Measurements from ENCODE around the gene C6orf89. TPM values are rescaled to one million over a fixed set of nuclear protein-coding genes. Genes with fewer than 3 reads are reported as not detected.

The C6orf89 gene
- total RNA-seq, 1 experiment from 2014 or later: 11.8 TPM

DNA sequence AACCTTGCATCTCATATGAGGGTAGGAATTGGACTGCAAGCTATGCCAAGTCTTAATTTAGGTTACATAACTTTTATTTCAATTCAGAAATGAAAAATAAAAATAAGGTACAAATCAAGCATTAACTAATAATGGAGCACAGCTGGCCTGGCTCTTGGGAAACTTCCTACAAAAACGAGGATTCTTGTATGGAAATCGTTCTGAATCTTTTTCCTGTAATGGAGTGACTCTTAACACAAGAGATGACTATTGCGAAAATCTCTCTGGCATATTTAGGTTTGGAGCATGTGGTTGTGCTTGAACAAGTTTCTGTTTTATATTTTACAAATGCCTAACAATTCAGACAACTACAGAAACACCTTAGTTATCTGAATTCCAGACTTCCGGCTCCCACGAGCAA, 34.8 kb downstream of the C6orf89 start:
- no peak overlapping the region for H3K27ac Mint-ChIP-seq
- Histone ChIP-seq H4K91ac (ENCODE audit: insufficient read length, low read depth, low read length) (no peak overlapping the region), H4K20me1 (ENCODE audit: control insufficient read depth, insufficient read depth, insufficient read length) (no peaks in the 10 kb centered on the region), H4K8ac (replicated peaks; ENCODE audit: insufficient read length, low read depth, low read length) (no peak overlapping the region), H2AFZ (ENCODE audit: low read length) (no peak overlapping the region), H3K4ac (ENCODE audit: low read depth, low read length) (no peak overlapping the region), H2BK5ac (ENCODE audit: insufficient read length, low read length) (no peak overlapping the region), H3K79me1 (ENCODE audit: insufficient read depth, low read depth, low read length, poor library complexity, severe bottlenecking) (no peaks in the 10 kb centered on the region), H3K79me2 (ENCODE audit: insufficient read depth, low read length) (no peaks in the 10 kb centered on the region), H2BK15ac (ENCODE audit: low read depth, low read length) (no peak overlapping the region), H3T11ph (ENCODE audit: low read length) (no peak overlapping the region), H3K9ac (ENCODE audit: extremely low read depth, insufficient read length, low read length) (no peak overlapping the region), H2AK5ac (ENCODE audit: insufficient read length, low read length) (no peak overlapping the region), H3K27me3 (ENCODE audit: insufficient read depth, low read length) (no peaks in the 10 kb centered on the region), H2BK20ac (ENCODE audit: low read depth, low read length, poor library complexity, severe bottlenecking) (no peak overlapping the region), H3K23ac (ENCODE audit: insufficient read length, low read depth, low read length) (no peak overlapping the region), H3K9me3 (ENCODE audit: control insufficient read depth, low read depth, low read length) (no peaks in the 10 kb centered on the region), H3K27ac (ENCODE audit: insufficient read length, low read depth, low read length) (no peak overlapping the region), H3K4me2 (ENCODE audit: insufficient read depth, insufficient read length, low read length) (no peak overlapping the region), H3K56ac (ENCODE audit: insufficient read length, low read depth, low read length) (no peak overlapping the region), H3K4me1 (ENCODE audit: insufficient read depth, low read length) (no peaks in the 10 kb centered on the region), H3K23me2 (ENCODE audit: insufficient read length, low read depth, low read length, poor library complexity, severe bottlenecking) (no peaks in the 10 kb centered on the region), H2BK12ac (ENCODE audit: insufficient read length, low read depth, low read length) (no peak overlapping the region), H3K18ac (ENCODE audit: insufficient read length, low read depth, low read length) (no peak overlapping the region), H3K14ac (ENCODE audit: insufficient read depth, low read length) (no peak overlapping the region), H2BK120ac (ENCODE audit: low read depth, low read length, poor library complexity, severe bottlenecking) (no peak overlapping the region), H4K5ac (ENCODE audit: insufficient read length, low read depth, low read length) (no peak overlapping the region)
- TF ChIP-seq, protein P1, sequence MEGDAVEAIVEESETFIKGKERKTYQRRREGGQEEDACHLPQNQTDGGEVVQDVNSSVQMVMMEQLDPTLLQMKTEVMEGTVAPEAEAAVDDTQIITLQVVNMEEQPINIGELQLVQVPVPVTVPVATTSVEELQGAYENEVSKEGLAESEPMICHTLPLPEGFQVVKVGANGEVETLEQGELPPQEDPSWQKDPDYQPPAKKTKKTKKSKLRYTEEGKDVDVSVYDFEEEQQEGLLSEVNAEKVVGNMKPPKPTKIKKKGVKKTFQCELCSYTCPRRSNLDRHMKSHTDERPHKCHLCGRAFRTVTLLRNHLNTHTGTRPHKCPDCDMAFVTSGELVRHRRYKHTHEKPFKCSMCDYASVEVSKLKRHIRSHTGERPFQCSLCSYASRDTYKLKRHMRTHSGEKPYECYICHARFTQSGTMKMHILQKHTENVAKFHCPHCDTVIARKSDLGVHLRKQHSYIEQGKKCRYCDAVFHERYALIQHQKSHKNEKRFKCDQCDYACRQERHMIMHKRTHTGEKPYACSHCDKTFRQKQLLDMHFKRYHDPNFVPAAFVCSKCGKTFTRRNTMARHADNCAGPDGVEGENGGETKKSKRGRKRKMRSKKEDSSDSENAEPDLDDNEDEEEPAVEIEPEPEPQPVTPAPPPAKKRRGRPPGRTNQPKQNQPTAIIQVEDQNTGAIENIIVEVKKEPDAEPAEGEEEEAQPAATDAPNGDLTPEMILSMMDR (conservative IDR thresholded peaks at IDR 0.05): no peak
- H3K9me3 Mint-ChIP-seq: no peaks in the 10 kb centered on the region
- no peak overlapping the region for H3K4me3 Mint-ChIP-seq
- H3K36me3 Mint-ChIP-seq (ENCODE audit: insufficient read depth in 1 of 3, low read depth in 3 of 3): no peaks in the 10 kb centered on the region; a peak in 1 of 7 replicates
- no peak for DNase-seq
- no peaks in the 10 kb centered on the region for H3K27me3 Mint-ChIP-seq (ENCODE audit: low read depth)
- no CpG with 5 or more reads among the region's 5 CpGs for WGBS (ENCODE audit: extremely low coverage, insufficient read length, low lambda C conversion rate)
- peaks cover 0 to 3% of the 10 kb centered on the region in 2 experiments; a peak in 1 of 4 replicates for H3K4me1 Mint-ChIP-seq

Data from H9 (cell line).